ENCODE results near the gene MYL12B.

GRCh38 chr18:3213300-3214059 lies 48.5 kb upstream of the MYL12B start:
- no peak for TF ChIP-seq CTCF (IDR thresholded peaks at IDR 0.05)
- no peak for TF ChIP-seq ZFX (IDR thresholded peaks at IDR 0.05; ENCODE audit: borderline replicate concordance)

Measured in 22Rv1 (cell line).